Smooth muscle cell (in vitro differentiated cells): ENCODE measurements around the gene CREM. TPM values are rescaled to one million over a fixed set of nuclear protein-coding genes. Genes with fewer than 3 reads are reported as not detected.

Experiments used
- DNase-seq: peaks from one replicate; lab custom pipeline; 2025; ENCODE audit not compliant: unreplicated experiment; lab: John Stamatoyannopoulos, UW
- H2AFZ ChIP-seq: fragments of 200-600 bp; sonication (generic); 2 replicates; pipeline ENCODE4 v1.6.0; 2016; ENCODE audit warnings: antibody characterized with exemption, low read depth, mild to moderate bottlenecking
- H3F3A ChIP-seq: fragments of 200-600 bp; sonication (generic); 2 replicates; pipeline ENCODE4 v1.6.0; 2017; ENCODE audit warnings: antibody characterized with exemption, low read depth
- H3K27ac ChIP-seq: fragments of 200-600 bp; sonication (generic); 2 replicates; pipeline ENCODE4 v1.5.1; 2016; ENCODE audit warnings: low read depth, mild to moderate bottlenecking
- H3K27me3 ChIP-seq: fragments of 200-600 bp; sonication (generic); 2 replicates; pipeline ENCODE4 v1.6.1; 2016; ENCODE audit warnings: low read depth, mild to moderate bottlenecking
- H3K36me3 ChIP-seq: fragments of 200-600 bp; sonication (generic); 2 replicates; pipeline ENCODE4 v1.5.1; 2016; ENCODE audit warnings: low read depth
- H3K4me1 ChIP-seq: fragments of 200-600 bp; sonication (generic); 2 replicates; pipeline ENCODE4 v1.5.1; 2016; ENCODE audit warnings: low read depth
- H3K4me2 ChIP-seq: fragments of 200-600 bp; sonication (generic); 2 replicates; pipeline ENCODE4 v1.6.0; 2016; ENCODE audit warnings: mild to moderate bottlenecking
- H3K4me3 ChIP-seq: fragments of 200-600 bp; sonication (generic); 2 replicates; pipeline ENCODE4 v1.5.1; 2016; ENCODE audit warnings: mild to moderate bottlenecking
- H3K79me2 ChIP-seq: fragments of 200-600 bp; sonication (generic); 2 replicates; pipeline ENCODE4 v1.6.0; 2016; ENCODE audit warnings: low read depth, mild to moderate bottlenecking
- H3K9ac ChIP-seq: fragments of 200-600 bp; sonication (generic); 2 replicates; pipeline ENCODE4 v1.6.0; 2016; ENCODE audit warnings: low read depth
- H3K9me3 ChIP-seq: fragments of 200-600 bp; sonication (generic); replicated peaks from 2 replicates; pipeline ENCODE4 v1.5.1; 2016; ENCODE audit warnings: low read depth
- H4K20me1 ChIP-seq: fragments of 200-600 bp; sonication (generic); 2 replicates; pipeline ENCODE4 v1.6.0; 2016; ENCODE audit warnings: low read depth
- CTCF ChIP-seq: fragments of 200-600 bp; sonication (generic); IDR thresholded peaks from 2 replicates; pipeline ENCODE4 v1.5.1; 2017; ENCODE audit warnings: borderline replicate concordance, mild to moderate bottlenecking, antibody characterized with exemption; ENCODE audit not compliant: insufficient read depth, poor library complexity, severe bottlenecking
- WGBS: methylation state at CpG from one replicate; pipeline ENCODE4 v1.1.7; 2016; ENCODE audit warnings: low lambda C conversion rate; 5-methylcytosine and 5-hydroxymethylcytosine counted together
- polyA plus RNA-seq: library from polyadenylated mRNA; unstranded; fragments of >200 nt; fragmentation: Nextera tagmentation; extraction: Ambion mirVana; gene quantifications from 2 replicates; pipeline ENCODE4 v1.2.1, GENCODE V29; 2016
- total RNA-seq: library from RNA; depleted of rRNA; stranded (reverse); fragments of >200 nt; gene quantifications from 2 replicates; pipeline ENCODE4 v1.2.3, GENCODE V29; 2014

The CREM gene
- total and polyA plus RNA-seq, 2 experiments from 2014 or later, result 46.4 to 49.3 TPM

DNA sequence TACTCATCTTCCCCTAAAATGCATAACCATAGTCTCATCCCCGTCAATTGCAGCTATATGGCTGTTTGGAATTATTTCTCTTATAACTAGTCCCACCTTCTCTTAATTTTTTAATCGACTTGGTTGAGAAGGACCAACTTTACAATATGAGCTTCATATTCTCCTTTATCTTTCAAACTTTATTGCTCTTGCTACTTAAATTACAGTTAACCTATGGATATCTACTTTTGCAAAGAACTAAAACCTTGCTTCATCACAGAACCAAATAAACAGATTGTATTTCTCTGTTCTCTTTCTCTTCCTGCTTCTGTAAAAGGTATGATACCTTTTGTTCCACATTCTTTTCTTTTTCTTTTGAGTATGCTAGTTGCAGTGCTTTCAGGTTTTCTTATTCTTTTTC, 6.1 kb downstream of the CREM start:
- WGBS, result 97% methylated on average over 2 of the region's 2 CpGs
- Histone ChIP-seq H3K79me2 (peaks cover 76% of the 10 kb centered on the region), H3K27me3 (no peaks in the 10 kb centered on the region), H3K36me3 (no peaks in the 10 kb centered on the region), H2AFZ (no peak overlapping the region), H3K27ac (no peak overlapping the region), H3K4me2 (no peak overlapping the region), H3K4me3 (no peak overlapping the region), H3K4me1 (peaks cover 14% of the 10 kb centered on the region), H3K9me3 (no peaks in the 10 kb centered on the region), H3F3A (no peaks in the 10 kb centered on the region), H3K9ac (no peak overlapping the region), H4K20me1 (no peaks in the 10 kb centered on the region)
- no peak for DNase-seq
- TF ChIP-seq CTCF, result no peak

DNA sequence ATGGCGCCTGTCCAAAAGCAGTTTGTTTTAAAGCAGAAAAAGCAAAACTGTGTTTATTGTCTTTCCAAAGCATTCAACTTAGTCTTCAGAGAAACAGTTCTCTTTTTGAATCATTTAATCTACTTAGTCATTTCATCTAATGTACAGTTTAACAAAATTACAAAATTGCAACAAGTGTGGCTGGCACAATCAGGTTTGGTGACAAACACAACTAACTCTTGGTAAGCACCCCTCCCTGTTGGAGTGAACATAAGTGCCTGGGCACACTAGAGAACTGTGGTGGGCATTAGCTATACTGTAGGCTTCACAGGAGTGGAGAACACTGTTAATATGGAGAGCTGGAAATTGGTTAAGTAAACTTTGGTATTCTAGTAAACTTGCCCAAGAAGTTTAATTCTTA, 6.9 kb downstream of the CREM start:
- Histone ChIP-seq H3K9me3 (no peaks in the 10 kb centered on the region), H3K4me3 (no peak overlapping the region), H3F3A (no peaks in the 10 kb centered on the region), H3K9ac (no peak overlapping the region), H2AFZ (no peak overlapping the region), H3K27me3 (no peaks in the 10 kb centered on the region), H3K36me3 (no peaks in the 10 kb centered on the region), H4K20me1 (no peaks in the 10 kb centered on the region), H3K4me2 (no peak overlapping the region), H3K27ac (no peak overlapping the region), H3K4me1 (peaks cover 8% of the 10 kb centered on the region), H3K79me2 (peaks cover 80% of the 10 kb centered on the region)
- DNase-seq, result no peak
- no peak for TF ChIP-seq CTCF
- WGBS, result 100% methylated on average over 1 of the region's 1 CpG

DNA sequence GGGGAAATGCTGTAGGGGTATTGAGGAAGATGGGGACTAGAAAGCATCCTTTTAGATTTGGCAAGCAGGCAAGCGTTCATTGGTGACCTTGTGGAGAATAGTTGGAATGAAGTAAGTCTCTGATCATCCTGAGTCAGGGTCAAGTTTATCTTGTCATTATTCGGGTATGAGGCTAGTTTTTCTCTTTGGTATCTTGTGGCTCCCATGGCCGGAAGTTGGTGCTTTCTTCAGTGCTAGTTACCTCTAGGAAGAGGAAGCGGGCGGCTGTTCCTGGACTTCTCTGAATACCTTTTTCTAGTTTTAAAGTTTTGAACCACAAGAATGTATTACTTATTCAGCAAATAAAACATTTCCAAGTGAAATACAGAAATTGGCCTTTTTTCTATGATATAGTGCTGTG, 9.2 kb downstream of the CREM start:
- peaks cover 80% of the 10 kb centered on the region for H3K79me2 ChIP-seq

More for the DNA sequence above, 9.2 kb downstream of the CREM start:
- Histone ChIP-seq H2AFZ (no peak overlapping the region), H3K4me1 (no peaks in the 10 kb centered on the region), H3K27me3 (no peaks in the 10 kb centered on the region), H4K20me1 (peaks cover 3% of the 10 kb centered on the region), H3K36me3 (no peaks in the 10 kb centered on the region), H3K4me3 (no peak overlapping the region), H3K27ac (no peak overlapping the region), H3K9ac (no peak overlapping the region), H3F3A (no peaks in the 10 kb centered on the region), H3K9me3 (no peaks in the 10 kb centered on the region), H3K4me2 (no peak overlapping the region)
- DNase-seq, result no peak
- WGBS, result 90% methylated on average over 5 of the region's 5 CpGs
- no peak for TF ChIP-seq CTCF
